SIG-M5 treated with dmso at 0.1 percent for 504 hours (cell line): ENCODE data around the gene PRR19.

Experiments used
- DNase-seq: peaks from one replicate; lab custom pipeline; 2025; ENCODE audit not compliant: unreplicated experiment; lab: John Stamatoyannopoulos, UW

Gene PRR19

GRCh38 chr19:42294471-42295137, 7.3 kb upstream of the PRR19 start:
- no peak for DNase-seq

GRCh38 chr19:42295342-42295741, 6.6 kb upstream of the PRR19 start:
- no peak for DNase-seq

- DNase-seq = peak; percentile 25
Observed at GRCh38 chr19:42295831-42296525, 6.0 kb upstream of the PRR19 start.

- DNase-seq = no peak
Observed at GRCh38 chr19:42297039-42297438, 4.9 kb upstream of the PRR19 start.

- DNase-seq = no peak
Observed at GRCh38 chr19:42303101-42303464, 1.2 kb downstream of the PRR19 start.

GRCh38 chr19:42303876-42304275, 1.9 kb downstream of the PRR19 start:
- DNase-seq = no peak

GRCh38 chr19:42306646-42307045, 4.7 kb downstream of the PRR19 start:
- no peak for DNase-seq

- DNase-seq = no peak
Observed at GRCh38 chr19:42309686-42310085, 7.8 kb downstream of the PRR19 start.

GRCh38 chr19:42311657-42312056, 9.7 kb downstream of the PRR19 start:
- no peak for DNase-seq

- no peak for DNase-seq
Observed at GRCh38 chr19:42312370-42312769, 10.4 kb downstream of the PRR19 start.

- peak; percentile 53 for DNase-seq
Observed at GRCh38 chr19:42313096-42313839, 11.3 kb downstream of the PRR19 start, which contains the start of gene TMEM145. Gene TMEM145 (plus strand): TSS chr19:42313309. CDS start chr19:42313377, 68 bp downstream.

- DNase-seq = no peak
Observed at GRCh38 chr19:42313840-42314755, 12.2 kb downstream of the PRR19 start.

- no peak for DNase-seq
Observed at GRCh38 chr19:42315024-42315423, 13.1 kb downstream of the PRR19 start.

- no peak for DNase-seq
Observed at GRCh38 chr19:42316223-42317211, 14.6 kb downstream of the PRR19 start.

GRCh38 chr19:42317535-42317934, 15.6 kb downstream of the PRR19 start:
- no peak for DNase-seq

GRCh38 chr19:42322305-42322704, 20.4 kb downstream of the PRR19 start:
- DNase-seq = no peak

- no peak for DNase-seq
Observed at GRCh38 chr19:42323473-42323851, 21.5 kb downstream of the PRR19 start.

- DNase-seq = no peak
Observed at GRCh38 chr19:42323852-42324654, 22.1 kb downstream of the PRR19 start.
